Measurements from ENCODE around the gene LNX1. TPM values are rescaled to one million over a fixed set of nuclear protein-coding genes. Genes with fewer than 3 reads are reported as not detected.

Gene LNX1
- total and polyA plus RNA-seq, 2 of the 8 experiments (the other 6 are each of a cell fraction or from before 2014, with no cell fraction given), result 2.7 to 3.8 TPM

DNA sequence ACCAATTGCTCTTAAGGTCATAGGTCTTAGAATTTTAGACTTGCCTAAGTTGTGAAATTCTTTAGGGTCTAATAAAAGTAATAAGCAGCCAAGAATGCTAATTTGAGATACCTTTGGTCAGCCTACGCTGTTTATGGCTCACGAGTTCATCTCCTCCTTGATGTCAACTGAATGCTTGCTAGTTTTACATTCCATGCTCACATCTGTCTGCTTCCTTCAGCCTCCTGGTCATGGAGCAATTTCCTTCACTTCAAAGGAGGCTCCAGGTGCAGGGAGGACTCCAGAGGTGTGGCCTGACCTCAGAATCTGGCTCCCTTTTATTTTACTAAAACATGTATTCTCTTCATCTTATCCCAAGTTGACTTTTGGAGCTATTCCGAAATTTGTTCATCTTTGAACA lies 23.3 kb upstream of the LNX1 start:
- no peak overlapping the region for H2BK20ac ChIP-seq (ENCODE audit: low read length)
- WGBS, 2 experiments (ENCODE audit: extremely low coverage in 1 of 2, insufficient coverage in 1 of 2, insufficient read length in 1 of 2, insufficient replicate concordance in 2 of 2, low coverage in 1 of 2, low lambda C conversion rate in 2 of 2, missing lambda C conversion rate in 1 of 2), result 95% methylated on average over 3 of the region's 3 CpGs; no CpG with 5 or more reads in 1 of the 2 experiments
- no peak overlapping the region for H3K18ac ChIP-seq (ENCODE audit: extremely low read depth, low read length)
- H3K27ac ChIP-seq (ENCODE audit: low read depth, low read length), result no peak overlapping the region
- H3K23me2 ChIP-seq (ENCODE audit: low read depth, low read length), result no peaks in the 10 kb centered on the region; the same call in 1 of the 2 replicates
- no peak overlapping the region for H2BK5ac ChIP-seq (ENCODE audit: low read depth, low read length)
- no peak overlapping the region for H4K8ac ChIP-seq (ENCODE audit: extremely low read depth, insufficient read depth, low read length)
- ChIA-PET CTCF (ENCODE audit: partially characterized antibody) (no interaction called here), POLR2A (ENCODE audit: partially characterized antibody) (no interaction called here)
- no peak overlapping the region for H2AK5ac ChIP-seq (ENCODE audit: low read depth, low read length)
- no peak overlapping the region for H3K4ac ChIP-seq (replicated peaks; ENCODE audit: insufficient read length, low read depth, low read length)
- DNase-seq (ENCODE audit: low read depth in 1 of 2, low spot score in 2 of 2) (no peak), FAIRE-seq (no peak)
- H3K56ac ChIP-seq (replicated peaks; ENCODE audit: insufficient read length, low read depth, low read length), result no peak overlapping the region
- no peaks in the 10 kb centered on the region for H3K4me1 ChIP-seq (replicated peaks in 1 of 4; ENCODE audit: control insufficient read depth in 3 of 4, insufficient read depth in 4 of 4, low read length in 3 of 4)
- no peak overlapping the region for H2BK12ac ChIP-seq (ENCODE audit: low read depth, low read length)
- H3K79me1 ChIP-seq (ENCODE audit: low read depth, low read length), result no peaks in the 10 kb centered on the region
- H3K27me3 ChIP-seq (replicated peaks in 1 of 4; ENCODE audit: control insufficient read depth in 3 of 4, extremely low read depth in 1 of 4, insufficient read depth in 3 of 4, low read length in 3 of 4), result no peaks in the 10 kb centered on the region
- H3K14ac ChIP-seq (ENCODE audit: insufficient read length), result no peak overlapping the region
- H2BK15ac ChIP-seq (ENCODE audit: low read length), result no peak overlapping the region
- H3K23ac ChIP-seq (ENCODE audit: insufficient read length), result no peak overlapping the region
- no peak overlapping the region for H3K9ac ChIP-seq (replicated peaks in 1 of 4; ENCODE audit: extremely low read depth in 1 of 4, low read depth in 3 of 4, low read length in 3 of 4)
- TF ChIP-seq, protein P1, sequence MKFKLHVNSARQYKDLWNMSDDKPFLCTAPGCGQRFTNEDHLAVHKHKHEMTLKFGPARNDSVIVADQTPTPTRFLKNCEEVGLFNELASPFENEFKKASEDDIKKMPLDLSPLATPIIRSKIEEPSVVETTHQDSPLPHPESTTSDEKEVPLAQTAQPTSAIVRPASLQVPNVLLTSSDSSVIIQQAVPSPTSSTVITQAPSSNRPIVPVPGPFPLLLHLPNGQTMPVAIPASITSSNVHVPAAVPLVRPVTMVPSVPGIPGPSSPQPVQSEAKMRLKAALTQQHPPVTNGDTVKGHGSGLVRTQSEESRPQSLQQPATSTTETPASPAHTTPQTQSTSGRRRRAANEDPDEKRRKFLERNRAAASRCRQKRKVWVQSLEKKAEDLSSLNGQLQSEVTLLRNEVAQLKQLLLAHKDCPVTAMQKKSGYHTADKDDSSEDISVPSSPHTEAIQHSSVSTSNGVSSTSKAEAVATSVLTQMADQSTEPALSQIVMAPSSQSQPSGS (IDR thresholded peaks at IDR 0.05; ENCODE audit: low read length), result no peak
- TF ChIP-seq CBX8 (IDR thresholded peaks at IDR 0.05; ENCODE audit: borderline replicate concordance, low read depth, low read length), result no peak
- no peak for TF ChIP-seq RNF2 (IDR thresholded peaks at IDR 0.05; ENCODE audit: borderline replicate concordance, low read depth, low read length, missing control alignments, poor library complexity, severe bottlenecking)
- TF ChIP-seq, protein P2, sequence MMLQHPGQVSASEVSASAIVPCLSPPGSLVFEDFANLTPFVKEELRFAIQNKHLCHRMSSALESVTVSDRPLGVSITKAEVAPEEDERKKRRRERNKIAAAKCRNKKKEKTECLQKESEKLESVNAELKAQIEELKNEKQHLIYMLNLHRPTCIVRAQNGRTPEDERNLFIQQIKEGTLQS (IDR thresholded peaks at IDR 0.05; ENCODE audit: insufficient read depth, low read depth, low read length), result no peak
- TF ChIP-seq BCL11A (IDR thresholded peaks at IDR 0.05; ENCODE audit: low read depth in 2 of 2, low read length in 2 of 2), result no peak
- TF ChIP-seq FOSL1 (IDR thresholded peaks at IDR 0.05; ENCODE audit: insufficient read depth, low read depth, low read length), result no peak
- TF ChIP-seq CBX5 (IDR thresholded peaks at IDR 0.05; ENCODE audit: low read depth, low read length), result no peak
- no peak for TF ChIP-seq CTBP2 (IDR thresholded peaks at IDR 0.05; ENCODE audit: borderline replicate concordance, insufficient read depth, insufficient read length, low read length)
- no peak for TF ChIP-seq TAF1 (IDR thresholded peaks at IDR 0.05; ENCODE audit: low read depth, low read length)
- no peak overlapping the region for H4K91ac ChIP-seq (replicated peaks; ENCODE audit: insufficient read length, low read length)
- H3K4me2 ChIP-seq (ENCODE audit: insufficient read depth in 1 of 2, low read depth in 2 of 2, low read length in 2 of 2), result no peak overlapping the region
- H4K20me1 ChIP-seq (replicated peaks in 1 of 2; ENCODE audit: control insufficient read depth in 1 of 2, insufficient read depth in 2 of 2, low read length in 2 of 2), result no peaks in the 10 kb centered on the region
- no peak overlapping the region for H2BK120ac ChIP-seq (replicated peaks; ENCODE audit: low read depth, low read length)
- no peaks in the 10 kb centered on the region for H3K9me3 ChIP-seq (ENCODE audit: insufficient read depth in 2 of 2, low read depth in 1 of 2, low read length in 1 of 2)
- no peaks in the 10 kb centered on the region for H3K79me2 ChIP-seq (ENCODE audit: control insufficient read depth in 1 of 2, insufficient read depth in 2 of 2, low read length in 2 of 2)
- no peak overlapping the region for H3K4me3 ChIP-seq (ENCODE audit: extremely low read depth in 1 of 4, insufficient read depth in 2 of 4, low read depth in 3 of 4, low read length in 4 of 4)
- H4K5ac ChIP-seq (ENCODE audit: insufficient read length, low read depth, low read length), result no peak overlapping the region
- H3K36me3 ChIP-seq (ENCODE audit: control insufficient read depth in 2 of 4, insufficient read depth in 4 of 4, low read length in 3 of 4), result no peaks in the 10 kb centered on the region
- no peak overlapping the region for H2AFZ ChIP-seq (ENCODE audit: low read length)

Data from H1 (cell line).